GM10266 (cell line): ENCODE results near the gene LYSMD3.

Experiments used
- DNase-seq: peaks from one replicate; pipeline ENCODE4 v3.0.0; 2012; ENCODE audit errors: extremely low spot score
- TF ChIP-seq, protein P1 (sequence below): IDR thresholded peaks from 2 replicates; pipeline ENCODE4 v1.5.1; 2012; ENCODE audit warnings: mild to moderate bottlenecking, low read depth; ENCODE audit not compliant: control insufficient read depth, insufficient read depth; ENCODE audit errors: missing control alignments

The LYSMD3 gene

GRCh38 chr5:90510438-90510837 lies 18.9 kb downstream of the LYSMD3 start:
- TF ChIP-seq, protein P1, sequence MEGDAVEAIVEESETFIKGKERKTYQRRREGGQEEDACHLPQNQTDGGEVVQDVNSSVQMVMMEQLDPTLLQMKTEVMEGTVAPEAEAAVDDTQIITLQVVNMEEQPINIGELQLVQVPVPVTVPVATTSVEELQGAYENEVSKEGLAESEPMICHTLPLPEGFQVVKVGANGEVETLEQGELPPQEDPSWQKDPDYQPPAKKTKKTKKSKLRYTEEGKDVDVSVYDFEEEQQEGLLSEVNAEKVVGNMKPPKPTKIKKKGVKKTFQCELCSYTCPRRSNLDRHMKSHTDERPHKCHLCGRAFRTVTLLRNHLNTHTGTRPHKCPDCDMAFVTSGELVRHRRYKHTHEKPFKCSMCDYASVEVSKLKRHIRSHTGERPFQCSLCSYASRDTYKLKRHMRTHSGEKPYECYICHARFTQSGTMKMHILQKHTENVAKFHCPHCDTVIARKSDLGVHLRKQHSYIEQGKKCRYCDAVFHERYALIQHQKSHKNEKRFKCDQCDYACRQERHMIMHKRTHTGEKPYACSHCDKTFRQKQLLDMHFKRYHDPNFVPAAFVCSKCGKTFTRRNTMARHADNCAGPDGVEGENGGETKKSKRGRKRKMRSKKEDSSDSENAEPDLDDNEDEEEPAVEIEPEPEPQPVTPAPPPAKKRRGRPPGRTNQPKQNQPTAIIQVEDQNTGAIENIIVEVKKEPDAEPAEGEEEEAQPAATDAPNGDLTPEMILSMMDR: no peak
- DNase-seq: no peak

- no peak for DNase-seq
Measured at GRCh38 chr5:90506221-90506620, 23.2 kb downstream of the LYSMD3 start.

GRCh38 chr5:90504743-90505142 lies 24.6 kb downstream of the LYSMD3 start:
- TF ChIP-seq, protein P1: no peak
- DNase-seq: no peak

More at GRCh38 chr5:90506221-90506620, 23.2 kb downstream of the LYSMD3 start:
- TF ChIP-seq, protein P1: no peak

DNA sequence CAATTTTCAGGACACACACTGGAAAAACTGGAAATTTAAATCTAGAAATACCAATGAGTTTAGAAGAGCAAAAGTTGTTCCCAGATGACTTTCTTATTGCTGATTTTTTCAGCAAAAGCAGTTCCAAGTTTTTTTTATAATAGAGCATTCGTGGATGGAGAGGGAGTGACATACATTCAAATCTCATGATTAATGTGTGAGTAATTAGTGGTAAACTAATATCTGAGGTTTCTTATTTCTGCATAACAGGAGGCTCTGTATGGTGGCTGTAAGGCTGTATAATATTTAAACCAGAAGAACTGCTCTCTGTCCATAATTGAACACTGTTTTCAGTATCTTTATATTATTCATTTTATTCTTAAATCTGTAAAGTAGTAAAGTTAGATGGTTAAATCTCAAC lies 25.8 kb downstream of the LYSMD3 start:
- no peak for DNase-seq
- TF ChIP-seq, protein P1: no peak

DNA sequence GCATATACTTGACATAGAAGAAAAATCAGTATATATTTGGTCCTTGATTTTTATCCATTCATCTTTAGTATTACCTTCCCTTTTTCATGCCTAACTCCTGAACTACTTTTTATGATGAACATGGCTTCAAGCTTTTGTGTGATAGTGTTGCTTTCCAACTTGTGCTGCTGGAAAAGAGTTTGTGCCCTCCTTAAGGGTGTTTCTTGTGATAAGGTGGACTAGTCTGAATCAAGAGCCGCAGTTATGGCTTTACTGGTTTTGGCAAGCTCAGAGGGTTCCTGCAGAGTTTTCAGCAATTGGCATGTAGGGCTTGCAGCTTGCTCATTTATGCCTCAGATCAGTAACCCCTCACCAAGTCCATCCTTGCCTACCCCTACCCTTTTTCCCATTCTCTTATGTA lies 34.2 kb downstream of the LYSMD3 start:
- TF ChIP-seq, protein P1: no peak
- no peak for DNase-seq

GRCh38 chr5:90494043-90494442 lies 35.3 kb downstream of the LYSMD3 start:
- TF ChIP-seq, protein P1: no peak
- DNase-seq: no peak

DNA sequence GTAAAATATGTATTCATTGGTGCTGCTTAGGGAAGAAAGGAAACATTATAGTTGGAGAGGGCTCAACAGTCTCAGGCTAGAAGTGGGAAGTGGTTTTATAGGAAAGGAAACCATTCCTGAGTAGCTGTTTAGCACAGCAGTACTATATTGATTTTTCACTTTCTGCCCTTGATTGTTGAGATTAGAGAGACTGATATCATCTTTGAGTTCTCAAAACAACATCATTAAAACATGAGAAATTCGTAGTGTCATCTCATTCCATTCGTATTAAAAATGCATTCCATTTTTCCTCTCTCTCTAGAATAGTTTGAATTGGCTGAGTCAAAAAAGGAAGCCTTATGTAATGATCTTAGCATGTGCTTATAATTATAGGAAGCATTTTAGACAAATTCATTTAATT lies 40.6 kb downstream of the LYSMD3 start:
- TF ChIP-seq, protein P1: no peak
- DNase-seq: no peak
